GM12872 (cell line): Measurements from ENCODE around the gene EIF1AX.

Experiments used
- CTCF ChIP-seq: IDR thresholded peaks from 3 replicates; pipeline ENCODE4 v1.5.1; 2011; ENCODE audit warnings: low read depth, mild to moderate bottlenecking, low read length, moderate library complexity; ENCODE audit not compliant: insufficient read depth

EIF1AX gene

GRCh38 chrX:20159797-20160385 is 18.3 kb upstream of the EIF1AX start:
- no peak for TF ChIP-seq CTCF

- no peak for TF ChIP-seq CTCF
Observed at GRCh38 chrX:20151689-20152088, 10.1 kb upstream of the EIF1AX start.

GRCh38 chrX:20149326-20149725 is 7.7 kb upstream of the EIF1AX start:
- no peak for TF ChIP-seq CTCF

GRCh38 chrX:20147561-20147960 is 5.9 kb upstream of the EIF1AX start:
- no peak for TF ChIP-seq CTCF

- TF ChIP-seq CTCF: no peak
Observed at GRCh38 chrX:20144491-20144890, 2.9 kb upstream of the EIF1AX start.

GRCh38 chrX:20143561-20143960 is 1.9 kb upstream of the EIF1AX start:
- TF ChIP-seq CTCF: no peak

- no peak for TF ChIP-seq CTCF
Observed at GRCh38 chrX:20143111-20143510, 1.5 kb upstream of the EIF1AX start.
